ENCODE results near the gene CA5B.
"Not testable (repeated sequence)": the region's sequence is repeated elsewhere in the genome, so short reads cannot be mapped to it uniquely, and the experiment has no call there.

The CA5B gene

GRCh38 chrX:15737959-15738902 lies at the start of gene CA5B:
Gene CA5B, plus strand, starts transcription at chrX:15738270. Its CDS starts 11,754 bp downstream, at chrX:15750024.
- DNase-seq = peak; percentile 83

- DNase-seq = no peak
Observed at GRCh38 chrX:15694941-15695451, 43.1 kb upstream of the CA5B start.

GRCh38 chrX:15696516-15696915 lies 41.6 kb upstream of the CA5B start:
- DNase-seq = no peak

GRCh38 chrX:15702488-15703371 lies 35.3 kb upstream of the CA5B start:
- no peak for DNase-seq

- not testable (repeated sequence) for DNase-seq
Observed at GRCh38 chrX:15703809-15704208, 34.3 kb upstream of the CA5B start.

- DNase-seq = not testable (repeated sequence)
Observed at GRCh38 chrX:15704273-15704672, 33.8 kb upstream of the CA5B start.

GRCh38 chrX:15714529-15714928 lies 23.5 kb upstream of the CA5B start:
- no peak for DNase-seq

- DNase-seq = no peak
Observed at GRCh38 chrX:15718283-15718970, 19.6 kb upstream of the CA5B start.

- DNase-seq = no peak
Observed at GRCh38 chrX:15719324-15719968, 18.6 kb upstream of the CA5B start.

- DNase-seq = no peak
Observed at GRCh38 chrX:15721911-15722310, 16.2 kb upstream of the CA5B start.

- no peak for DNase-seq
Observed at GRCh38 chrX:15723887-15724517, 14.1 kb upstream of the CA5B start.

GRCh38 chrX:15724911-15725310 lies 13.2 kb upstream of the CA5B start:
- DNase-seq = no peak

GRCh38 chrX:15731368-15731767 lies 6.7 kb upstream of the CA5B start:
- not testable (repeated sequence) for DNase-seq

GRCh38 chrX:15737190-15737958 lies 696 bp upstream of the CA5B start:
- no peak for DNase-seq

GRCh38 chrX:15739886-15740285 lies 1.8 kb downstream of the CA5B start:
- DNase-seq = no peak

- DNase-seq = no peak
Observed at GRCh38 chrX:15744181-15744867, 6.3 kb downstream of the CA5B start.

GRCh38 chrX:15745179-15745578 lies 7.1 kb downstream of the CA5B start:
- DNase-seq = no peak

GRCh38 chrX:15746651-15747050 lies 8.6 kb downstream of the CA5B start:
- not testable (repeated sequence) for DNase-seq

- no peak for DNase-seq
Observed at GRCh38 chrX:15747626-15748173, 9.6 kb downstream of the CA5B start.

GRCh38 chrX:15748841-15749240 lies 10.8 kb downstream of the CA5B start:
- DNase-seq = no peak
